Dendritic cell treated with granulocyte-macrophage colony-stimulating factor and Interleukin-4, amounts not matched to agents 40 ng/mL and 50 ng/mL, for 4 days (primary cell): ENCODE measurements around the gene CYBA.

Source experiments
- H3K27ac Mint-ChIP-seq: one replicate; pipeline ENCODE4 v1.8.0; 2022; ENCODE audit warnings: mild to moderate bottlenecking, mixed read lengths
- H3K27me3 Mint-ChIP-seq: one replicate; pipeline ENCODE4 v1.8.0; 2022; ENCODE audit warnings: mild to moderate bottlenecking, mixed read lengths
- H3K36me3 Mint-ChIP-seq: one replicate; pipeline ENCODE4 v1.8.0; 2022; ENCODE audit warnings: low read depth, mixed read lengths
- H3K4me1 Mint-ChIP-seq: one replicate; pipeline ENCODE4 v1.8.0; 2022; ENCODE audit warnings: low read depth, mixed read lengths
- H3K4me3 Mint-ChIP-seq: one replicate; pipeline ENCODE4 v1.8.0; 2022; ENCODE audit warnings: mild to moderate bottlenecking, moderate library complexity, mixed read lengths
- H3K9me3 Mint-ChIP-seq: one replicate; pipeline ENCODE4 v1.8.0; 2022; ENCODE audit warnings: mixed read lengths
- intact Hi-C: fragments of 100-400 bp; cut with micrococcal nuclease; formaldehyde crosslinking; loops from one replicate; pipeline ENCODE4 v1.15.0; 2022

Gene CYBA

DNA sequence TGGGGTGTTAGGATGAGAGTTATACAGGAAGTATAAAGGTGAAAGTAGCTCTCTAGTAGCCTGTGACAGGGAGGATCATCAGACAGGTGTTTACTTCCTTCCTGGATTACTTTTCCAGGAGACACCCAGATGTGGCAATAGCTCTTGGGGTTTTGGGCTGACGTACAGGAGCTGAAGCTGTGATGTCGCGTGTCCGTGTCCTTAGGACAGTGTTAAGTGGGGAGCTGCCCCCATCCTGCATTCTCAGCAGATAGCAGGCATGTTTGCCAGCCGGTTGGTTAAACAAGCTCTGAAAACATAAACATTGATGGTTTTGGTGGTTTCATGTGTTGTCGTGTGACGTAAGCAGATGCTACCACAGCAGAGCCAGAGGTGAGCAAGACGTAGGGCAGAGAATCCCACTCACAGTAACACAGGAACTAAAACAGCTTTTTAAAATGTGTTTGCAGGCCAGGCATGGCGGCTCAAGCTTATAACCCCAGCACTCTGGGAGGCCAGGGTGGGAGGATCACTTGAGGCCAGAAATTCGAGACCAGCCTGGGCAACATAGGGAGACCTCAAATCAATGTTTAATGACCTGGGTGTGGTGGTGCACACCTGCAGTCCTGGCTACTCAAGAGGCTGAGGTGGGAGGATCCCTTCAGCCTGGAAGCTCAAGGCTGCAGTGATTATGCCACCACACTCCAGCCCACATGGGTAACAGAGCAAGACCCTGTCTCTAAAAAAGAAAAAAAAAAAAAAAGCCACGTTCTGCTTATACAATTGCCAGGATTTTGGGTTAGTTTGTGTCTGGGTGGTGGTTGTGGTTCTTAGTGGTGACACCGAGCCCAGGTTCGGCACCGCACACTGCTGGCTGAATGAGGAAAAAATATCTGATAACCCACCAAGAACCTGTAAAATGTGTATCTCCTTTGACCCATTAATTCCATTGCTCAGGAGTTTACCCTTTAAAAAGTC, 30.7 kb downstream of the CYBA start:
- Mint-ChIP-seq H3K4me1 (no peaks in the 10 kb centered on the region), H3K36me3 (peaks cover 92% of the 10 kb centered on the region), H3K27me3 (no peaks in the 10 kb centered on the region), H3K4me3 (no peak overlapping the region), H3K9me3 (no peaks in the 10 kb centered on the region), H3K27ac (no peak overlapping the region)
- intact Hi-C loops: no loop called here

- intact Hi-C loops: no loop called here
- Mint-ChIP-seq H3K36me3 (peaks cover 92% of the 10 kb centered on the region), H3K27ac (no peak overlapping the region), H3K27me3 (no peaks in the 10 kb centered on the region), H3K4me1 (peaks cover 4% of the 10 kb centered on the region), H3K4me3 (no peak overlapping the region), H3K9me3 (no peaks in the 10 kb centered on the region)
These were observed 31.7 kb downstream of the CYBA start for GRCh38 chr16:88618956-88619667.

- no peak overlapping the region for H3K4me3 Mint-ChIP-seq
- H3K36me3 Mint-ChIP-seq: peaks cover 92% of the 10 kb centered on the region
- H3K9me3 Mint-ChIP-seq: no peaks in the 10 kb centered on the region
- intact Hi-C loops: no loop called here
- peak overlapping the region; percentile 20 for H3K27ac Mint-ChIP-seq
- H3K4me1 Mint-ChIP-seq: peaks cover 5% of the 10 kb centered on the region
- no peaks in the 10 kb centered on the region for H3K27me3 Mint-ChIP-seq
These were observed 32.5 kb downstream of the CYBA start for GRCh38 chr16:88618182-88618955.

GRCh38 chr16:88617268-88618031, 33.4 kb downstream of the CYBA start:
- Mint-ChIP-seq H3K27me3 (no peaks in the 10 kb centered on the region), H3K4me3 (no peak overlapping the region), H3K9me3 (no peaks in the 10 kb centered on the region), H3K27ac (peak overlapping the region; percentile 20), H3K4me1 (peaks cover 5% of the 10 kb centered on the region), H3K36me3 (peaks cover 91% of the 10 kb centered on the region)
- intact Hi-C loops: no loop called here

DNA sequence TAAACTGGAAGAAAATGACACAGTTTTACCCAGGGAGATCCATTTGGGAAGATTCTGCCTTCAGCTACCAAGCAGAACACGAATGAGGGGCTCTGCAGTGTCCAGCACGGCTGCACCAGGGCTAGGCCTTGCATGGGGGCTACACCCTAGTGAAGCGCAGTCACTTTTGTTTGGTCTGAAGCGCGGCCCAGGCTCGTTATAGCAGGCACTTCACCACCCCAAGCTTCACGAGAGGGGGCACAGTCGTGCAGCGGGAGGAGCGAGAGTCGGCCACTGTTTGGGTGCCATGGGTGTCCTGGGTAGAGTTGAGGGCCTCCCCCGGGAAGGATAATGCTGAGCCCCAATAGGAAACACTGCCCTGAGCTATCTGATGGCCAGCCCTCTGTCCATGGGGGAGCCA, 34.1 kb downstream of the CYBA start:
- no peaks in the 10 kb centered on the region for H3K27me3 Mint-ChIP-seq
- no peak overlapping the region for H3K4me3 Mint-ChIP-seq
- peaks cover 5% of the 10 kb centered on the region for H3K4me1 Mint-ChIP-seq
- intact Hi-C loops: no loop called here
- peaks cover 89% of the 10 kb centered on the region for H3K36me3 Mint-ChIP-seq
- no peak overlapping the region for H3K27ac Mint-ChIP-seq
- no peaks in the 10 kb centered on the region for H3K9me3 Mint-ChIP-seq

DNA sequence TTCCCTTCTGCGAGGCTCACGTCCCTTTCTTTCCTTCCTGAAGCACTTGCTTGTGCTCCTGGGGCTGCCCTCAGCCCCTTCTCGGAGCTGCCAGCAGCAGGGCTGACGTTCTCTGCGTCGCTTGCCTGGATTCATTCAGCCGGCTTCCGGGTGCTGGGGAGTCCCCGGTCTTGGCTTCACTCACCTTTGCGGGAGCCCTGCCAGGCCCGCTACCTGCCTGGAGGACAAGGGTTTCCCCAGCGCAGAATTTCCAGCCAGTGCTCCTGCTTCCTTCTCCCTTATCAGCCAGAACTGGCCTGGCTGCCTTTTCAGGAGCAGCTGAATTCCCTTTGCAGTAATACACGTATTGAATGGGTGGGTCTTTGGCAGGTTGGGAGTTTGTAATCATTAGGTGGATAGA, 34.5 kb downstream of the CYBA start:
- no peaks in the 10 kb centered on the region for H3K9me3 Mint-ChIP-seq
- intact Hi-C loops: no loop called here
- H3K27ac Mint-ChIP-seq: no peak overlapping the region
- H3K27me3 Mint-ChIP-seq: no peaks in the 10 kb centered on the region
- H3K4me3 Mint-ChIP-seq: no peak overlapping the region
- H3K36me3 Mint-ChIP-seq: peaks cover 92% of the 10 kb centered on the region
- H3K4me1 Mint-ChIP-seq: peaks cover 5% of the 10 kb centered on the region

- intact Hi-C loops: no loop called here
- peaks cover 5% of the 10 kb centered on the region for H3K4me1 Mint-ChIP-seq
- H3K4me3 Mint-ChIP-seq: no peak overlapping the region
- no peaks in the 10 kb centered on the region for H3K27me3 Mint-ChIP-seq
- peaks cover 97% of the 10 kb centered on the region for H3K36me3 Mint-ChIP-seq
- no peak overlapping the region for H3K27ac Mint-ChIP-seq
- H3K9me3 Mint-ChIP-seq: no peaks in the 10 kb centered on the region
These were observed 35.9 kb downstream of the CYBA start for GRCh38 chr16:88614818-88615580.

- Mint-ChIP-seq H3K27ac (no peak overlapping the region), H3K9me3 (no peaks in the 10 kb centered on the region), H3K4me1 (peaks cover 5% of the 10 kb centered on the region), H3K4me3 (no peak overlapping the region), H3K36me3 (peaks cover 97% of the 10 kb centered on the region), H3K27me3 (no peaks in the 10 kb centered on the region)
- intact Hi-C loops: no loop called here
These were observed 36.7 kb downstream of the CYBA start for GRCh38 chr16:88613911-88614817.

DNA sequence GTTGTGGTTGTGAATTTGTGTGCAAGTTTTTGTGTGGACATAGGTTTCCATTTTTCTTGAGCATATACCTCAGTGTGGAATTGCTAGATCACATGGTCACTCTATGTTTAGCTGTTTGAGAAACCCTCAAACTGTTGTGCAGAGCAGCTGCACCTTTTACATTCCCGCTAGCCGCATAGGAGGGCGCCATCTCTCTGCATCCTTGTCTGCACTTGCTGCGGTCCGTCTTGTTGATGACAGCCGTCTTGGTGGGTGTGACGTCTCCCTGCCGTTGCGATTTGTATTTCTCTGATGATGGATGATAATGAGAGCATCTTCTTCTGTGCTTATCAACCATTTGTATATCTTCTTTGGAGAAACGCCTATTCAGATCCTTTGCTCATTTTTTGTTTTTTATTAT, 37.6 kb downstream of the CYBA start:
- Mint-ChIP-seq H3K27ac (no peak overlapping the region), H3K4me3 (no peak overlapping the region), H3K9me3 (no peaks in the 10 kb centered on the region), H3K36me3 (peaks cover 97% of the 10 kb centered on the region), H3K27me3 (no peaks in the 10 kb centered on the region), H3K4me1 (peaks cover 9% of the 10 kb centered on the region)
- intact Hi-C loops: no loop called here

- Mint-ChIP-seq H3K4me1 (peaks cover 24% of the 10 kb centered on the region), H3K4me3 (no peak overlapping the region), H3K27me3 (no peaks in the 10 kb centered on the region), H3K9me3 (no peaks in the 10 kb centered on the region), H3K27ac (no peak overlapping the region), H3K36me3 (peaks cover 94% of the 10 kb centered on the region)
- intact Hi-C loops: no loop called here
These were observed 39.7 kb downstream of the CYBA start for GRCh38 chr16:88610909-88611812.

- Mint-ChIP-seq H3K27ac (no peak overlapping the region), H3K36me3 (peaks cover 94% of the 10 kb centered on the region), H3K4me3 (no peak overlapping the region), H3K27me3 (no peaks in the 10 kb centered on the region), H3K4me1 (peaks cover 24% of the 10 kb centered on the region), H3K9me3 (no peaks in the 10 kb centered on the region)
- intact Hi-C loops: no loop called here
These were observed 40.8 kb downstream of the CYBA start for GRCh38 chr16:88610080-88610479.
